Body of pancreas (tissue), 4 donors: Measurements from ENCODE around the gene AFG1L. TPM values are rescaled to one million over a fixed set of nuclear protein-coding genes. Genes with fewer than 3 reads are reported as not detected.

Experiments used
- ATAC-seq: fragments of 150-250 bp; one replicate; pipeline ENCODE4 v1.9.1; 2016
- DNase-seq, 4 donors: peaks; one replicate each; pipeline ENCODE4 v3.0.0-alpha.2; 2019
- H3K27ac ChIP-seq, 4 donors: fragments of 200-600 bp; sonication (generic); 1 replicate in 3 of 4; 2 replicates in 1 of 4; pipeline versions ENCODE4 v1.5.1 to v1.6.1; 2016 to 2019; ENCODE audit warnings: mild to moderate bottlenecking in 1 of 4, mixed read lengths in 1 of 4, moderate library complexity in 1 of 4
- H3K27me3 ChIP-seq, 2 donors: fragments of 200-600 bp; sonication (generic); one replicate each; pipeline ENCODE4 v1.6.0; 2016; ENCODE audit warnings: mild to moderate bottlenecking in 1 of 2
- H3K36me3 ChIP-seq, 2 donors: fragments of 200-600 bp; sonication (generic); replicated peaks in 1 of 2; 2 replicates each; pipeline ENCODE4 v1.5.1; 2016; ENCODE audit warnings: low read depth in 2 of 2; ENCODE audit not compliant: insufficient read depth in 1 of 2
- H3K4me1 ChIP-seq: fragments of 200-600 bp; sonication (generic); one replicate; pipeline ENCODE4 v1.6.0; 2016
- H3K4me3 ChIP-seq, 2 donors: fragments of 200-600 bp; sonication (generic); 1 replicate in 1 of 2; 2 replicates in 1 of 2; pipeline ENCODE4 v1.5.1; 2016 to 2019
- H3K9me3 ChIP-seq, 3 donors: fragments of 200-600 bp; sonication (generic); 1 replicate in 2 of 3; 2 replicates in 1 of 3; pipeline ENCODE4 v1.5.1; 2016
- POLR2A ChIP-seq, 3 donors: fragments of 450-650 bp; IDR thresholded peaks; one replicate each; pipeline ENCODE4 v1.6.1; 2016; ENCODE audit warnings: antibody characterized with exemption in 3 of 3, mild to moderate bottlenecking in 2 of 3
- WGBS, 2 donors: methylation state at CpG; one replicate each; pipeline ENCODE4 v1.1.5; 2017; 5-methylcytosine and 5-hydroxymethylcytosine counted together
- intact Hi-C: fragments of 100-400 bp; cut with DNase I; formaldehyde crosslinking; loops from one replicate; pipeline ENCODE4 v1.15.1; 2023
- total RNA-seq, 2 donors: library from RNA; depleted of rRNA; stranded (reverse); fragments of >200 nt; gene quantifications; one replicate each; pipeline ENCODE4 v1.1.0, GENCODE V29; 2016
- TF ChIP-seq, protein P1 (sequence below), 7 experiments: fragments of 450-650 bp in 4 of 7; fragments of 200-600 bp in 3 of 7; sonication (generic) in 3 of 7; IDR thresholded peaks; one replicate each; pipeline ENCODE4 v1.5.1; 2016 to 2019; ENCODE audit warnings: antibody characterized with exemption in 7 of 7

The AFG1L gene
- total RNA-seq, 2 donors from 2014 or later: 1.6 to 4.0 TPM

DNA sequence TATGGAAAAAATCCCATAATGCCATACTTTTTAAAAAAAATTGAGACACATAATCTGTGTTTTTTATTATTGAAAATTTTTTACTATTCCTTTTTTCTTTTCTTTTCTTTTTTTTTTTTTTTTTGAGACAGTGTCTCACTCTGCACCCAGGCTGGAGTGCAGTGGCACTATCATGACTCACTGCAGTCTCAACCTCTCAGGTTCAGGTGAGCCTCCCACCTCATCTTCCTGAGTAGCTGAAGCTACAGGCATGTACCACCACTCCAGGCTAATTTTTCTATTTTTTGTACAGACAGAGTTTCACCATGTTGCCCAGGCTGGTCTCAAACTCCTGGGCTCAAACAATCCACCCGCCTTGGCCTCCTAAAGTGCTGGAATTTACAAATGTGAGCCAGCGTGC is 100.4 kb downstream of the AFG1L start:
- no peak overlapping the region for H3K4me3 ChIP-seq
- no peak for DNase-seq

GRCh38 chr6:108403236-108403635 is 108.4 kb downstream of the AFG1L start:
- 42 to 43% methylated on average over 3 of the region's 3 CpGs for WGBS, 2 donors
- H3K27ac ChIP-seq: no peak overlapping the region
- DNase-seq: no peak

More for the DNA sequence above, 100.4 kb downstream of the AFG1L start:
- Histone ChIP-seq H3K27ac (no peak overlapping the region), H3K4me1 (no peaks in the 10 kb centered on the region), H3K9me3 (no peaks in the 10 kb centered on the region), H3K27me3 (no peaks in the 10 kb centered on the region), H3K36me3 (no peaks in the 10 kb centered on the region)
- 95 to 96% methylated on average over 2 of the region's 2 CpGs for WGBS, 2 donors
- TF ChIP-seq POLR2A (IDR thresholded peaks at IDR 0.05): no peak
- TF ChIP-seq, protein P1, sequence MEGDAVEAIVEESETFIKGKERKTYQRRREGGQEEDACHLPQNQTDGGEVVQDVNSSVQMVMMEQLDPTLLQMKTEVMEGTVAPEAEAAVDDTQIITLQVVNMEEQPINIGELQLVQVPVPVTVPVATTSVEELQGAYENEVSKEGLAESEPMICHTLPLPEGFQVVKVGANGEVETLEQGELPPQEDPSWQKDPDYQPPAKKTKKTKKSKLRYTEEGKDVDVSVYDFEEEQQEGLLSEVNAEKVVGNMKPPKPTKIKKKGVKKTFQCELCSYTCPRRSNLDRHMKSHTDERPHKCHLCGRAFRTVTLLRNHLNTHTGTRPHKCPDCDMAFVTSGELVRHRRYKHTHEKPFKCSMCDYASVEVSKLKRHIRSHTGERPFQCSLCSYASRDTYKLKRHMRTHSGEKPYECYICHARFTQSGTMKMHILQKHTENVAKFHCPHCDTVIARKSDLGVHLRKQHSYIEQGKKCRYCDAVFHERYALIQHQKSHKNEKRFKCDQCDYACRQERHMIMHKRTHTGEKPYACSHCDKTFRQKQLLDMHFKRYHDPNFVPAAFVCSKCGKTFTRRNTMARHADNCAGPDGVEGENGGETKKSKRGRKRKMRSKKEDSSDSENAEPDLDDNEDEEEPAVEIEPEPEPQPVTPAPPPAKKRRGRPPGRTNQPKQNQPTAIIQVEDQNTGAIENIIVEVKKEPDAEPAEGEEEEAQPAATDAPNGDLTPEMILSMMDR (IDR thresholded peaks at IDR 0.05): no peak
- intact Hi-C loops: no loop called here
- no peak for ATAC-seq

DNA sequence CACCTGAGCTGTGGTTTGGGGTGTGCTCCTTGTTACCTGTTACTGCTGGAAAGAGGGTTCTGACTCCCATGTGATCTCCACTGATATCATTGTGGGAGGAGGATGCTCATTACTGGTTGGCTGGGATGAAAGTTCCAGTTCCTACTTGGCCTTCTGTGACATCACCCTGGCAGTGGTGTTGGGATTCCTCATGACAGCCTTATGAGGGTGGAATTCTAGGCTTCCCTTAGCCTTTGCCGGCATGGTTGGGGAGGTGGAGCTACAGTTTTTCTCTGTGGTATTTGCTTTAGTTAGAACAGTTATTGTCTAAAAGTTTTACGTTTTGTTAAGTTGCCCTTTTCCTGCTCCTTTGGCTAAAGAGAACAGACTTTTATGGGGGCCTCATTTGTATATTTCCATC is 112.1 kb downstream of the AFG1L start:
- Histone ChIP-seq H3K4me3 (no peak overlapping the region), H3K4me1 (peaks cover 23% of the 10 kb centered on the region), H3K27me3 (no peaks in the 10 kb centered on the region), H3K36me3 (no peaks in the 10 kb centered on the region), H3K9me3 (no peaks in the 10 kb centered on the region), H3K27ac (peak overlapping the region in 1 of 4 donors; percentile 71)
- 94 to 98% methylated on average over 2 of the region's 2 CpGs for WGBS, 2 donors
- no peak for ATAC-seq
- no peak for DNase-seq
- intact Hi-C loops: no loop called here
- no peak for TF ChIP-seq POLR2A (IDR thresholded peaks at IDR 0.05)
- TF ChIP-seq, protein P1 (IDR thresholded peaks at IDR 0.05): no peak

More at GRCh38 chr6:108403236-108403635, 108.4 kb downstream of the AFG1L start:
- ATAC-seq: no peak
- TF ChIP-seq POLR2A (IDR thresholded peaks at IDR 0.05): no peak
- TF ChIP-seq, protein P1 (IDR thresholded peaks at IDR 0.05): no peak
- no peaks in the 10 kb centered on the region for H3K9me3 ChIP-seq
- H3K4me3 ChIP-seq: no peak overlapping the region
- H3K36me3 ChIP-seq: no peaks in the 10 kb centered on the region
- H3K4me1 ChIP-seq: peaks cover 11% of the 10 kb centered on the region
- H3K27me3 ChIP-seq: no peaks in the 10 kb centered on the region
- intact Hi-C loops: no loop called here

DNA sequence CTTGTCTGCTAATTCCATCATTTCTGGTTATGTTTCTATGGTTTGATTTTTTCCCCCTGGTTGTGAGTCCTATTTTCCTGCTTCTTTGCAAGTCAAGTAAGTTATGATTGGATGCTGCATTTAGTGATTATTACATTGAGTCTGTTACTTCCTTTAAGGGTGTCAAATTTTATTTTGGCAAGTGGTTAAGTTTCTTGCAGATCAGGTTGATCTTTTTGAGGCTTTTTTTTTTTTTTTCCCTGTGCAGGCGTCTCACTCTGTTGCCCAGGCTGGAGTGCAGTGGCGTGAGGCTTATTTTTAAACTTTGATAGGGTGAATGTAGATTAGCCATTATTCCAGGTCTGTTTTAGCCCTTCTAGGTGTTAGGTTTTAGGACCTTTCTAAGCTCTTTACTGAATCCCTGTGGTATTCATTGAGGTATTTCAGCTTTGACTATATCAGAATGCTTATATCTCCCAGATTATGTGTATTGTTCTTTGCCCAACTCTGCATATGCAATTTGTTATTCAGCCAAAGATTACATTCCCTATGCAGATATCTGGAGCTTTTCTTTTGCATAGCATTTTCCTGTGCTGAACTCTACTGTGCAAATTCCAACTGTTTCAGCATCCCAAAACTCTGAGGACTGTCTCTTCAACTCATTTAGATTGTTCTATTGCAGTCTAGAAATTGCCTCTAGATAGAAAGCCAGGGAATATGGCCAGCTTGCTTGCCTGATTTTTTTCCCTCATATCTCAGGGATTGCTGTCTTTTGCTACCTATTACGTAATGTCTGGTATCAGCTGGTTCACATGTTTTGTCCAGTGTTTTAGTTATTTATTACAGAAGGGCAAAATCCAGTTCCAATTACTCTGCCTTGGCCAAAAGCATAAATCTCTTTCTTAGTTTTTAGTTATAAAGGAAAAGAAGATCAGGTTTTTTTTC is 113.3 kb downstream of the AFG1L start:
- Histone ChIP-seq H3K27ac (peak overlapping the region in 3 of 4 donors; percentile 71 to 80 (median 73)), H3K36me3 (no peaks in the 10 kb centered on the region), H3K9me3 (no peaks in the 10 kb centered on the region), H3K27me3 (no peaks in the 10 kb centered on the region), H3K4me3 (no peak overlapping the region), H3K4me1 (peaks cover 23% of the 10 kb centered on the region)
- DNase-seq: peak; percentile 34 to 63 (median 48)
- TF ChIP-seq POLR2A (IDR thresholded peaks at IDR 0.05): no peak
- TF ChIP-seq, protein P1 (IDR thresholded peaks at IDR 0.05): no peak
- ATAC-seq: peak; percentile 95
- 14 to 21% methylated on average over 3 of the region's 3 CpGs for WGBS, 2 donors
- intact Hi-C loops: no loop called here
